Neural crest cell (in vitro differentiated cells): ENCODE data around the gene OR9Q1. TPM values are rescaled to one million over a fixed set of nuclear protein-coding genes. Genes with fewer than 3 reads are reported as not detected.

Experiments used
- DNase-seq: peaks from one replicate; pipeline ENCODE4 v3.0.0; 2021; ENCODE audit warnings: low read depth, mixed read lengths, low spot score
- H3K27ac Mint-ChIP-seq: one replicate; pipeline ENCODE4 v1.8.0; 2021; ENCODE audit warnings: mild to moderate bottlenecking, mixed read lengths; ENCODE audit not compliant: unreplicated experiment
- H3K27me3 Mint-ChIP-seq: 2 replicates; pipeline ENCODE4 v1.8.0; 2021; ENCODE audit warnings: low read depth, mild to moderate bottlenecking, mixed read lengths
- H3K36me3 Mint-ChIP-seq: 2 replicates; pipeline ENCODE4 v1.8.0; 2021; ENCODE audit warnings: low read depth, mild to moderate bottlenecking, mixed read lengths
- H3K4me1 Mint-ChIP-seq: 2 replicates; pipeline ENCODE4 v1.8.0; 2021; ENCODE audit warnings: mixed read lengths
- H3K4me3 Mint-ChIP-seq: one replicate; pipeline ENCODE4 v1.8.0; 2021; ENCODE audit warnings: mild to moderate bottlenecking, mixed read lengths
- H3K9me3 Mint-ChIP-seq: 2 replicates; pipeline ENCODE4 v1.8.0; 2021; ENCODE audit warnings: mixed read lengths
- total RNA-seq: library from RNA; stranded (reverse); gene quantifications from 2 replicates; pipeline ENCODE4 v1.2.1, GENCODE V29; 2021
- TF ChIP-seq, protein P1 (sequence below): fragments of 200-600 bp; sonication (generic); conservative IDR thresholded peaks from 2 replicates; pipeline ENCODE4 v1.5.0; 2021; ENCODE audit warnings: antibody characterized with exemption, mild to moderate bottlenecking

The OR9Q1 gene
- total RNA-seq, 1 donor from 2014 or later = not detected

DNA sequence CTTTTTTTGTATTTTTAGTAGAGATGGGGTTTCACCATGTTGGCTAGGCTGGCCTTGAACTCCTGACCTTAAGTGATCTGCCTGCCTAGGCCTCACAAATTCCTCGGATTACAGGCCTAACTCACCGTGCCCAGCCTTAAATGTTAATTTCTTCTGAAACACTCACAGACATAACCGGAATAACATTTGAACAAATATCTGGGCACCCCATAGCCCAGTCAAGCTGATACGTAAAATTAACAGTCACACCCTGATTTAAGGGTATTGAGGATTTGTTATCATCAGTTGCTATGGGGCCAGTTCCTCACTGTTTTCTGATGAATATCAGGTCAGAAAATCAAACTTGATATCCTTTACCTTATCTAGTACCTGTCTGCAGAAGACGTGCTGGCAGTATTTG lies 23.0 kb upstream of the OR9Q1 start:
- DNase-seq = no peak
- TF ChIP-seq, protein P1, sequence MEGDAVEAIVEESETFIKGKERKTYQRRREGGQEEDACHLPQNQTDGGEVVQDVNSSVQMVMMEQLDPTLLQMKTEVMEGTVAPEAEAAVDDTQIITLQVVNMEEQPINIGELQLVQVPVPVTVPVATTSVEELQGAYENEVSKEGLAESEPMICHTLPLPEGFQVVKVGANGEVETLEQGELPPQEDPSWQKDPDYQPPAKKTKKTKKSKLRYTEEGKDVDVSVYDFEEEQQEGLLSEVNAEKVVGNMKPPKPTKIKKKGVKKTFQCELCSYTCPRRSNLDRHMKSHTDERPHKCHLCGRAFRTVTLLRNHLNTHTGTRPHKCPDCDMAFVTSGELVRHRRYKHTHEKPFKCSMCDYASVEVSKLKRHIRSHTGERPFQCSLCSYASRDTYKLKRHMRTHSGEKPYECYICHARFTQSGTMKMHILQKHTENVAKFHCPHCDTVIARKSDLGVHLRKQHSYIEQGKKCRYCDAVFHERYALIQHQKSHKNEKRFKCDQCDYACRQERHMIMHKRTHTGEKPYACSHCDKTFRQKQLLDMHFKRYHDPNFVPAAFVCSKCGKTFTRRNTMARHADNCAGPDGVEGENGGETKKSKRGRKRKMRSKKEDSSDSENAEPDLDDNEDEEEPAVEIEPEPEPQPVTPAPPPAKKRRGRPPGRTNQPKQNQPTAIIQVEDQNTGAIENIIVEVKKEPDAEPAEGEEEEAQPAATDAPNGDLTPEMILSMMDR = no peak
- Mint-ChIP-seq H3K36me3 (no peaks in the 10 kb centered on the region), H3K4me1 (peaks cover 4% of the 10 kb centered on the region), H3K9me3 (no peaks in the 10 kb centered on the region), H3K27me3 (no peaks in the 10 kb centered on the region), H3K27ac (no peak overlapping the region), H3K4me3 (no peak overlapping the region)

DNA sequence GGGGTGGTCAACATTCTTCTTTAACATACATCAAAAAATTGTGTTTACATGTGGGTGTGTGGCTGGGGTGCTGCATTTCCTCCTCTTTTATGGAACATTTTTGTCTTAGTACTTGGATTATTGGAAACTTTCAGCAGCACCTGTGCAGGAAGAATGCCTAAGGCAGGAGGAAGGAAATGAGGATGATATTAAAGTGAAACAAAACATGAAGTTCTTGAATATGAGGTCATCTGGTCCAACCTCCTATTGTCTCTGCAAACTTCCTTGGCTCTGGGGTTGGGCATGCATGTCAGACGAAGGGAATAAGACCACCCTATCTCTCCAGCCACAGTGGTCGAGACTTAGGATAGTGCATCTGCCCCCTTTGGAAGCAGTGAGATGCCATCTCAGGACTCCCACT lies 20.6 kb upstream of the OR9Q1 start:
- no peak for DNase-seq
- TF ChIP-seq, protein P1 = no peak
- H3K36me3 Mint-ChIP-seq = no peaks in the 10 kb centered on the region

DNA sequence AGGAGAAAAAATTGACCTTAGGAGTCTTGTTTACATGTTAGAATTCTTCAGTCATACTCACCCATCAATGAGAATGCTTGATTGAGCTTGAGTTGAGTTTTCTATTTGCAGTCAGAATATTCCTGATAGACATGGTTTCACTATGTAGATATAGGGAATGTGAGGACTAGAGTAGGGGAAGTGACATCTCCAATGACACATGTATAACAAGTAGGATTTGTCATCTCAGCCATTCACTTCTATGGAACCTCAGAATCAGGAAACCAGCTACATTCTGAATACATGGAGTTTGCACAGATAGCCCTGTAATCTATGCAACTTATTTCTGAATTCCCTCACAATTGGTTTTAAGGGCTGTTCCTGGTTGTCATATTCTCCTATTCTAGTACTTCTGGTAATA lies 20.1 kb upstream of the OR9Q1 start:
- Mint-ChIP-seq H3K27me3 (no peaks in the 10 kb centered on the region), H3K4me1 (peaks cover 4% of the 10 kb centered on the region), H3K9me3 (no peaks in the 10 kb centered on the region), H3K4me3 (no peak overlapping the region), H3K36me3 (no peaks in the 10 kb centered on the region), H3K27ac (no peak overlapping the region)
- TF ChIP-seq, protein P1 = no peak
- DNase-seq = no peak

More for the DNA sequence above, 20.6 kb upstream of the OR9Q1 start:
- Mint-ChIP-seq H3K4me1 (peaks cover 4% of the 10 kb centered on the region), H3K27ac (no peak overlapping the region), H3K9me3 (no peaks in the 10 kb centered on the region), H3K4me3 (no peak overlapping the region), H3K27me3 (no peaks in the 10 kb centered on the region)

DNA sequence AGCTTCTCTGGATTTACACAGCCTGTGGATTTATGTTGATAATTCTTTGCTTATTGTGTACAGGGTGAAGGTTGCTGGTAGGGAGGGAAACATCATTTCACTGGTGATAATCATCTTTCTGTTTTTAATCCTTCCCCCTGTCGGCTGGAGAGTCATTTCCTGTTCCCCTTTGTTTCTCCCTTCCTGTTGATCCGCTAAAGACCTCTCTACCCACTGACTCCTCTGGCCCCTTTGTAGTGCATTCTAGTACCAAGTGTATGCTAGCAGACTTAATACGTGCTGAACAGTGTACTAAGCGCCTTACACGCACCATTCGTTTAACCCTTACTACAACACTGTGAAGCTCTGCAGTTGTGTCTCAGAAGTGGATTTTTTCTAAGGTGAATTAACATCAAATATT lies 19.0 kb upstream of the OR9Q1 start:
- no peak for DNase-seq
- Mint-ChIP-seq H3K27ac (no peak overlapping the region), H3K4me3 (no peak overlapping the region), H3K36me3 (no peaks in the 10 kb centered on the region), H3K9me3 (no peaks in the 10 kb centered on the region), H3K27me3 (no peaks in the 10 kb centered on the region), H3K4me1 (peaks cover 4% of the 10 kb centered on the region)
- TF ChIP-seq, protein P1 = no peak

DNA sequence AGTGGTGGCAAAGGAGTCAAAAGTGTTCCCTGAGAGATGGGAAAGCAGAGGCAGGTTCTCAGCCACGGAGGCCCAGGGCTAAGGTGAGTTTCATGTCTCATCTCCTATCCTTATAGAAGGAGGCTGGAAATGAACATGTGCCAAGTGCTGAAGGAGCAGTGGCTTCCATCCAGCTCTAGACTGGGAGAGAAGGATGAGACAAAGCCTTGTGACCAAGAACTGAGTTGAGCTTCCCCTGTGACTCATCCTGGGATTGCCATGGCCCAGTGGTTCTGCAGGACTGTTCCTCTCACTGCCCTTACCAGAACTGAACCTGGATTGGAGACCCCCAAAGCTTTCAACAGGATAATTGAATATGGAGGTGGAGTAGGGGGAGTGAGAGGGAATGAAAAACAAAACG lies 16.7 kb upstream of the OR9Q1 start:
- Mint-ChIP-seq H3K9me3 (no peaks in the 10 kb centered on the region), H3K36me3 (no peaks in the 10 kb centered on the region), H3K4me3 (no peak overlapping the region), H3K4me1 (peaks cover 4% of the 10 kb centered on the region), H3K27me3 (no peaks in the 10 kb centered on the region), H3K27ac (no peak overlapping the region)
- no peak for DNase-seq
- TF ChIP-seq, protein P1 = no peak

DNA sequence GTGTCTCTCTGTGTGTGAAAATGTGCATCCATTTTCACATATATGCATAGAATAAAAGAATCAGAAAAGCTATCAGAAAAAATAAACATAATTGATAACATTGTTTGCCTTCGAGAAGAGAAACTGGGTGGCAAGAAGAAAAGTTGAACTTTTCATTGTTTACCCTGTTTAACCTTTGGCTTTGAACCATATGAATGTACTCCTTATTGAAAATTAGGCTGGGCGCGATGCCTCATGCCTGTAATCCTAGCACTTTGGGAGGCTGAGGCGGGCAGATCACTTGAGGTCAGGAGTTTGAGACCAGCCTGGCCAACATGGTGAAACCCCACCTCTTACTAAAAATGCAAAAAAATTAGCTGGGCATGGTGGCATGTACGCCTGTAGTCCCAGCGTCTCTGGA lies 11.9 kb upstream of the OR9Q1 start:
- no peaks in the 10 kb centered on the region for H3K9me3 Mint-ChIP-seq
- H3K36me3 Mint-ChIP-seq = no peaks in the 10 kb centered on the region
- TF ChIP-seq, protein P1 = no peak
- no peaks in the 10 kb centered on the region for H3K27me3 Mint-ChIP-seq
- no peak overlapping the region for H3K4me3 Mint-ChIP-seq
- H3K27ac Mint-ChIP-seq = no peak overlapping the region
- no peak for DNase-seq
- H3K4me1 Mint-ChIP-seq = no peaks in the 10 kb centered on the region
